Subcutaneous adipose tissue (tissue), 4 donors: ENCODE measurements around the gene LSM2. TPM values are rescaled to one million over a fixed set of nuclear protein-coding genes. Genes with fewer than 3 reads are reported as not detected.

Source experiments
- CTCF ChIP-seq: fragments of 450-650 bp; IDR thresholded peaks from one replicate; pipeline ENCODE4 v1.5.1; 2016; ENCODE audit warnings: low read depth, mild to moderate bottlenecking, control low read depth, antibody characterized with exemption, moderate library complexity
- total RNA-seq, 4 donors: library from RNA; depleted of rRNA; stranded (reverse); fragments of >200 nt; gene quantifications; one replicate each; pipeline ENCODE4 v1.1.0, GENCODE V29; 2016

Gene LSM2
- total RNA-seq, 4 donors from 2014 or later = 14.3 to 27.5 (median 24.0) TPM

DNA sequence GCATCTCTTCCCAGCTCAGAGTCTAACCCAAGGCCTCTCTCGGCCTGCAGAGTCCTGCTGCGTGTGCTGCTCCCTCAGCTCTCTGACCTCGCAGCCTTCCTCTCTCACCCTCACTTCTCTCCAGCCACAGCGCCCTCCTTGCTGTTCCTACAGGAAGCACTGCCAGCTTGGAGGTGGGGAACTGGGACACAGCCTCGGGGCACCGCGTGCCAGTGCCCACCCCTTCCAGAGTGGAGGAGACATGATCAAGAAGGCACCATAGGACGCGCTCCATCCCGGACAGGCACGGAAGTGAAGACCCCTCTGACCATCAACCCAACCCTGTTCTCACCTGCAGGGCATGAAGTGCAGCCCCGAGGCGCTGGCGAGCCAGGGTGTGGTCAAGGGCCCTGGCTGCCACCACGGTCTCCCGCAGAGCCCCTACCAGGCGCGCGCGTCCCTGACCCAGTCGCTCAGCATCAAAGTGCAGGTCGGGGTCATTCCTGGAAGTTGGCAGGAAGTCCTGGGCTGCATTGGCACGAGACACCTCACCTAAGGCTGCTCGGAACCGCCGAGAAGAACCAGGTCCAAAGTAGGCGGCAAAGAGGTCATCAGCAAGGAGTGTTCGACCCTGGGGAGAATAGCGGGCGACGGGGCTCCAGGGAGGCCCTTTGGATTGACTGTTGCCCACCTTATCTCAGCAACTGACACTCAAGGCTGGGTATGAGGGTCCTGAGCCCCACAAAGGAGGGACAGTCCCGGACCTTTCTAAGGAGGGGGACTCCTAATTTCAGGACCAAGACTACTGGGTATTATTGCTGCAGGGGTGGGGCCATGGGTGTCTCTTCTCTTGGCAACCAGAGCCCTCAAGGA lies 30.9 kb downstream of the LSM2 start:
- no peak for TF ChIP-seq CTCF

DNA sequence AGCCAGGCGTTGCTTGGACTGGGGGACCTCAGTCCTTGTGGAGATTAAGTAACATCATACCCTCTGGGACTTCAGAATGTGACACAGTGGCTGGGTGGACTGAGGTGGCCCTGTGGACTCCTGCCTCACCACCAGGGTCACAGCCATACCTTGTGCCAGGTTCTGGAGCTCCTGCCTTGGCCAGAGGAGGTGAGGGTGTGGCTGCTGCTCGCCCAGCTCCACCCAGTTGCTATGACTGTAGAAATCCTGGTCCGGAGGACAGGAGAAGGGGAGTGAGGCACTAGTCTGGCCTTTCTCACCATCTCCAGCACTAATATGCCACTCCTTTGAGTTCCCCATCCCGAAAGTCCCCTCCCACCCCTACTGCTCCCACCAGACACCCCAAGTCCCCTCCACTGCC lies 31.6 kb downstream of the LSM2 start:
- TF ChIP-seq CTCF = no peak

DNA sequence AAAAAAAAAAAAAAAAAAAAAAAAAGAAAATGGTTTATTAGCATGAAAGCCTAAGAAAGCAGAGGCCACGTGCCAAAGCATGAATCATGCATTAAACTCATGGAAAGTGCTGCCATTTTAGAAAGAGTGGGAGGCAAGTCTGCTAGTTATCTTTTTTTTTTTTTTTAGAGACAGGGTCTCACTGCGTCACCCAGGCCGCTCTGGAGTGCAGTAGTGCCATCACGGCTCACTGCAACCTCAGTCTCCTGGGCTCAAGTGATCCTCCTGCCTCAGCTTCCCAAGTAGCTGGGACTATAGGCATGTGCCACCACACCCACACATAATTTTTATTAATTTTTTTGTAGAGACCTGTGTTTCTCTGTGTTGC lies 34.8 kb downstream of the LSM2 start:
- no peak for TF ChIP-seq CTCF

- no peak for TF ChIP-seq CTCF
These were observed 35.9 kb downstream of the LSM2 start for GRCh38 chr6:31770860-31771259.

DNA sequence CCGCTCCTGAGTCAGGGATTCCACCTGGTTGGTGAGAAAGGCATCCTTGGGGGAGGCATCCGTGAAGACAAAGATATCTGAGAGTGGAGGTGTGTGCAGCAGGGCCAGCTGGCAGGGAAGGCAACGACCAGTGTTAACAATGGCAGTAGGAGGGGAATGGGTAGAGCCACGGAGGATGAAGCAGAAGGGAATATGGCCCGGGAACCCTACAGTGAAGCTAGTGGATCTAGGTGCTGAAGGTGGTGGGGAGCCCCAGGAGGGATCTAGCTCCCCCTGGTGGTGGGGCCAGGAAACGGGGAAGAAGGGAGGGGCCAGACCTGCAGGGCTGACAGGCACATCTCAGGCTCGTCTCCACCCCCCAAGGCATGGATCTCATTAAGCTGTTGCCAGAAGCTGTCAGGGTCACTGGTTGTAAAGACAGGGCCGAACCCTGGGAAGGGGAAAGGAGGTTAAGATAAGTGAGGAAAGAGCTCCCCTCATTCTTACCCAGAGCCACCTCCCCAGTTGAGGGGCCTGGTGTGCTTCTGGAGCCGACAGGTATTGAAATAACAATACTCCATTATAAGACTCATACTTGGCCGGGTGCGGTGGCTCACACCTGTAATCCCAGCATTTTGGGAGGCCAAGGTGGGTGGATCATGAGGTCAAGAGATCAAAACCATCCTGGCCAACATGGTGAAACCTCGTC lies 36.9 kb downstream of the LSM2 start:
- TF ChIP-seq CTCF = no peak

DNA sequence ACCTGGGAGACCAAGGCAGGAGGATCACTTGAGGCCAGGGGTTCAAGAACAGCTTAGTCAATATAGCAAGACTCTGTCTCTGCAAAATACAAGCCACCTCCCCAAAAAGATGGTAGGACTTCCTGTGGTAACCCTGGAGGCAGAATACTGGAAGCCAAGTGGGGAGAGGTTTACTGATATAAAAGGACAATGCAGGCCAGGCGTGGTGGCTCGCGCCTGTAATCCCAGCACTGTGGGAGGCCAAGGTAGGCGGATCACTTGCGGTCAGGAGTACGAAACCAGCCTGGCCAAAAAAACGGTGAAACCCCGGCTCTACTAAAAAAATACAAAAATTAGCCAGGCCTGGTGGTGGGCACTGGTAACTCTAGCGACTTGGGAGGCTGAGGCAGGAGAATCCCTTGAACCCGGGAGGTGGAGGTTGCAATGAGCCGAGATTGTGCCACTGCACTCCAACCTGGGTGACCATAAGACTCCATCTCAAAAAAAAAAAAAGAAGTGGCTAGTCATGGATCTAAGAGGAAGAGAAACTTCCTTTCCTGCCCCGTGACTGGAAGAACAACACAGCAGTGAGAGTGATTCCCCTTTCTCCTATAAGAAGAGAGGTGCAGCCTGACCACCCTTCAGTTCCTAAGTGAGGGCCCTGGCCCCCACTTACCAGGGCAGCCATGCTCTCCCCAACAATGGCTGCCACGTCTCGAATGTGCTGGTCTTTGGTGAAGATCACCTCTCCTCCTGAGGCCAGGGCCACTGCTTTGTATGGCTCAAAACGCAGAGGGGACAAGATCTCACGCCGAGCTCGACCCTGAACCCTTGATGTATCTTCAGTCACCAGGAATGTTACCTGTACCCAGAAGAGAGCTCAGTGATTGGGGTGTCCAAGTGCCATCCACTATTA lies 38.2 kb downstream of the LSM2 start:
- TF ChIP-seq CTCF = no peak

- TF ChIP-seq CTCF = no peak
These were observed 39.6 kb downstream of the LSM2 start for GRCh38 chr6:31767096-31767645.
